ENCODE measurements around the gene CLEC10A.
"Not testable (repeated sequence)": the region's sequence is repeated elsewhere in the genome, so short reads cannot be mapped to it uniquely, and the experiment has no call there.

- not testable (repeated sequence) for TF ChIP-seq EP300, CTCF (IDR thresholded peaks at IDR 0.05)
These were observed 11.4 kb upstream of the CLEC10A start for GRCh38 chr17:7091311-7092005.
